Neural cell (in vitro differentiated cells): ENCODE measurements around the gene RNF217. TPM values are rescaled to one million over a fixed set of nuclear protein-coding genes. Genes with fewer than 3 reads are reported as not detected.

ENCODE experiments used
- H2AFZ ChIP-seq: fragments of 200-600, 300-800 bp; sonication (generic), shearing (Covaris generic); 2 replicates; pipeline ENCODE4 v1.6.0; 2014; ENCODE audit warnings: low read depth, mild to moderate bottlenecking, antibody characterized with exemption, low read length, moderate library complexity
- H3F3A ChIP-seq: fragments of 200-600 bp; shearing (Covaris generic); 2 replicates; pipeline ENCODE4 v1.6.1; 2016; ENCODE audit warnings: mild to moderate bottlenecking, moderate library complexity, mixed read lengths, antibody characterized with exemption, low read length; ENCODE audit not compliant: insufficient read depth, poor library complexity, severe bottlenecking
- H3K27ac ChIP-seq: fragments of 200-600, 300-800 bp; sonication (generic), shearing (Covaris generic); 2 replicates; pipeline ENCODE4 v1.5.1; 2014; ENCODE audit warnings: mild to moderate bottlenecking, low read length, moderate library complexity
- H3K27me3 ChIP-seq: fragments of 300-800, 200-600 bp; sonication (generic), shearing (Covaris generic); 2 replicates; pipeline ENCODE4 v1.6.0; 2014; ENCODE audit warnings: mild to moderate bottlenecking, low read depth, low read length, moderate library complexity; ENCODE audit not compliant: insufficient read depth
- H3K36me3 ChIP-seq: fragments of 300-800, 200-600 bp; sonication (generic), shearing (Covaris generic); 2 replicates; pipeline ENCODE4 v1.5.1; 2014; ENCODE audit warnings: mild to moderate bottlenecking, antibody characterized with exemption, low read length, moderate library complexity; ENCODE audit not compliant: insufficient read depth
- H3K4me2 ChIP-seq: fragments of 300-800, 200-600 bp; sonication (generic), shearing (Covaris generic); 2 replicates; pipeline ENCODE4 v1.6.0; 2014; ENCODE audit warnings: mild to moderate bottlenecking, low read length
- H3K4me3 ChIP-seq: fragments of 300-800, 200-600 bp; sonication (generic), shearing (Covaris generic); 2 replicates; pipeline ENCODE4 v1.5.1; 2014; ENCODE audit warnings: mild to moderate bottlenecking, low read length, moderate library complexity
- H3K79me2 ChIP-seq: fragments of 200-600 bp; shearing (Covaris generic); replicated peaks from 2 replicates; pipeline ENCODE4 v1.6.0; 2014; ENCODE audit warnings: mild to moderate bottlenecking, low read length, moderate library complexity; ENCODE audit not compliant: insufficient read depth
- H3K9ac ChIP-seq: fragments of 300-800, 200-600 bp; sonication (generic), shearing (Covaris generic); 2 replicates; pipeline ENCODE4 v1.6.1; 2016; ENCODE audit warnings: mild to moderate bottlenecking, low read length, mixed read lengths
- H3K9me2 ChIP-seq: fragments of 200-600 bp; shearing (Covaris generic); 2 replicates; pipeline ENCODE4 v1.6.1; 2016; ENCODE audit warnings: mild to moderate bottlenecking, low read length, mixed read lengths; ENCODE audit not compliant: insufficient read depth
- H3K9me3 ChIP-seq: fragments of 200-600, 300-800 bp; sonication (generic), shearing (Covaris generic); 2 replicates; pipeline ENCODE4 v1.6.1; 2016; ENCODE audit warnings: mild to moderate bottlenecking, mixed run types, low read length, moderate library complexity, mixed read lengths
- H4K20me1 ChIP-seq: fragments of 200-600 bp; shearing (Covaris generic); 2 replicates; pipeline ENCODE4 v1.6.1; 2016; ENCODE audit warnings: mild to moderate bottlenecking, mixed run types; ENCODE audit not compliant: insufficient read depth
- CTCF ChIP-seq: fragments of 450-650 bp; IDR thresholded peaks from 2 replicates; pipeline ENCODE4 v1.5.1; 2014; ENCODE audit warnings: antibody characterized with exemption, mild to moderate bottlenecking, moderate library complexity; ENCODE audit not compliant: poor library complexity, severe bottlenecking
- EP300 ChIP-seq: fragments of 450-650 bp; conservative IDR thresholded peaks from 2 replicates; pipeline ENCODE4 v1.6.1; 2014; ENCODE audit warnings: antibody characterized with exemption, mild to moderate bottlenecking, moderate library complexity; ENCODE audit not compliant: poor library complexity, severe bottlenecking
- EZH2 ChIP-seq: fragments of 200-600, 300-800 bp; shearing (Covaris generic), sonication (generic); IDR thresholded peaks from 2 replicates; pipeline ENCODE4 v1.6.1; 2014; ENCODE audit warnings: antibody characterized with exemption, low read length, borderline replicate concordance, mild to moderate bottlenecking; ENCODE audit not compliant: insufficient read depth, poor library complexity, severe bottlenecking
- MXI1 ChIP-seq: fragments of 450-650 bp; conservative IDR thresholded peaks from 2 replicates; pipeline ENCODE4 v1.6.1; 2014; ENCODE audit warnings: antibody characterized with exemption, mild to moderate bottlenecking; ENCODE audit not compliant: poor library complexity, severe bottlenecking
- POLR2AphosphoS5 ChIP-seq: IDR thresholded peaks from 2 replicates; pipeline ENCODE4 v1.6.1; 2012
- RAD21 ChIP-seq: fragments of 450-650 bp; conservative IDR thresholded peaks from 2 replicates; pipeline ENCODE4 v1.6.1; 2014; ENCODE audit warnings: antibody characterized with exemption, mild to moderate bottlenecking, moderate library complexity
- REST ChIP-seq: IDR thresholded peaks from 2 replicates; pipeline ENCODE4 v1.6.1; 2012; ENCODE audit warnings: borderline replicate concordance
- SMC3 ChIP-seq: fragments of 450-650 bp; conservative IDR thresholded peaks from 2 replicates; pipeline ENCODE4 v1.6.1; 2014; ENCODE audit warnings: antibody characterized with exemption, mild to moderate bottlenecking, moderate library complexity; ENCODE audit not compliant: poor library complexity
- TAF1 ChIP-seq: IDR thresholded peaks from 2 replicates; pipeline ENCODE4 v1.6.1; 2012; ENCODE audit warnings: low read depth
- polyA plus RNA-seq: library from polyadenylated mRNA; depleted of rRNA; stranded (reverse); fragments of >200 nt; gene quantifications from 2 replicates; pipeline ENCODE4 v1.2.3, GENCODE V29; 2014

RNF217 gene
- polyA plus RNA-seq, 1 donor from 2014 or later = 10.2 TPM

GRCh38 chr6:125107896-125108295 is 145.7 kb downstream of the RNF217 start:
- Histone ChIP-seq H3F3A (no peaks in the 10 kb centered on the region), H3K27me3 (no peaks in the 10 kb centered on the region), H3K27ac (no peak overlapping the region), H3K4me2 (no peak overlapping the region), H4K20me1 (no peaks in the 10 kb centered on the region), H3K36me3 (no peaks in the 10 kb centered on the region), H3K9ac (no peak overlapping the region), H3K79me2 (no peaks in the 10 kb centered on the region), H2AFZ (no peak overlapping the region), H3K4me3 (no peak overlapping the region), H3K9me3 (no peaks in the 10 kb centered on the region), H3K9me2 (no peaks in the 10 kb centered on the region)
- TF ChIP-seq EZH2 (no peak), POLR2AphosphoS5 (no peak), MXI1 (no peak), REST (no peak), TAF1 (no peak), EP300 (no peak), CTCF (no peak), RAD21 (no peak), SMC3 (no peak)

GRCh38 chr6:125110056-125110455 is 147.8 kb downstream of the RNF217 start:
- Histone ChIP-seq H3K36me3 (no peaks in the 10 kb centered on the region), H4K20me1 (no peaks in the 10 kb centered on the region), H3K4me2 (no peak overlapping the region), H3K27me3 (no peaks in the 10 kb centered on the region), H3K9me2 (no peaks in the 10 kb centered on the region), H3K79me2 (no peaks in the 10 kb centered on the region), H3K9me3 (no peaks in the 10 kb centered on the region), H3K4me3 (no peak overlapping the region), H3K27ac (no peak overlapping the region), H2AFZ (no peak overlapping the region), H3K9ac (no peak overlapping the region), H3F3A (no peaks in the 10 kb centered on the region)
- TF ChIP-seq POLR2AphosphoS5 = no peak
